Astrocyte of the spinal cord (primary cell): ENCODE data around the gene CCNO.
A peak's percentile ranks its signal among the peaks of the same experiment; 100 is the strongest.

Experiments used
- DNase-seq: peaks from one replicate; pipeline ENCODE4 v3.0.0; 2011; ENCODE audit warnings: low read depth, low spot score
- H3K4me3 ChIP-seq: 2 replicates; pipeline ENCODE4 v1.5.1; 2011; ENCODE audit warnings: low read depth, mild to moderate bottlenecking, low read length, moderate library complexity
- in situ Hi-C: cut with HindIII; loops from 2 replicates; pipeline ENCODE4 v1.10.0; 2017; ENCODE audit warnings: low sequenced_read_pairs
- TF ChIP-seq, protein P1 (sequence below): IDR thresholded peaks from 2 replicates; pipeline ENCODE4 v1.5.1; 2012; ENCODE audit warnings: low read depth, mild to moderate bottlenecking, low read length, inconsistent platforms

Gene CCNO

DNA sequence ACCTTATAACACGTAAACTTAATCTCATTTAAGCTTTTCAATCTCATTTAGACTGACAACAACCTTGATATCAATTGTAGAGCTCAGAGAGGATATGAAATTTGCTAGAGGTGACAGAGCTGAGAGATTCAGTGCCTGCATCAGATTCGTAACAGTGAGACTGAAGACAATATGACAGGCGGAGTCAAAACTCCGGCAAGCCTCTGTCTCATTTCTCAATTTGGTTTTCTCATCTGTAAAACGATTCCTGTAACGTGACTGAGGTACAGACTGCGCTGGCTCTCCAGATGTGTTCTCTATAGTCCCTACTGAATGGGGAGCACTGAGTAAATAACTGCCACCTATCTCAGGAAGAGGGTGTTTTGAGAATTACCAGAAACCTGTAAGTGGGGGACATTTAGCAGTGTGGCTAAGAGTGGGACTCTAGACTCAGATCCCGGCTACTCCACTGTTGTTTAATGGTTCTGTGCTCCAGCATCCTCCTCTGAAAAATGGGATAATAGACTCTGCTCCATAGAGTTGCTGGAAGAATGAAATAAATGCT is 3.2 kb downstream of the CCNO start:
- in situ Hi-C loops = no loop called here
- no peak overlapping the region for H3K4me3 ChIP-seq
- no peak for DNase-seq
- TF ChIP-seq, protein P1, sequence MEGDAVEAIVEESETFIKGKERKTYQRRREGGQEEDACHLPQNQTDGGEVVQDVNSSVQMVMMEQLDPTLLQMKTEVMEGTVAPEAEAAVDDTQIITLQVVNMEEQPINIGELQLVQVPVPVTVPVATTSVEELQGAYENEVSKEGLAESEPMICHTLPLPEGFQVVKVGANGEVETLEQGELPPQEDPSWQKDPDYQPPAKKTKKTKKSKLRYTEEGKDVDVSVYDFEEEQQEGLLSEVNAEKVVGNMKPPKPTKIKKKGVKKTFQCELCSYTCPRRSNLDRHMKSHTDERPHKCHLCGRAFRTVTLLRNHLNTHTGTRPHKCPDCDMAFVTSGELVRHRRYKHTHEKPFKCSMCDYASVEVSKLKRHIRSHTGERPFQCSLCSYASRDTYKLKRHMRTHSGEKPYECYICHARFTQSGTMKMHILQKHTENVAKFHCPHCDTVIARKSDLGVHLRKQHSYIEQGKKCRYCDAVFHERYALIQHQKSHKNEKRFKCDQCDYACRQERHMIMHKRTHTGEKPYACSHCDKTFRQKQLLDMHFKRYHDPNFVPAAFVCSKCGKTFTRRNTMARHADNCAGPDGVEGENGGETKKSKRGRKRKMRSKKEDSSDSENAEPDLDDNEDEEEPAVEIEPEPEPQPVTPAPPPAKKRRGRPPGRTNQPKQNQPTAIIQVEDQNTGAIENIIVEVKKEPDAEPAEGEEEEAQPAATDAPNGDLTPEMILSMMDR = no peak

DNA sequence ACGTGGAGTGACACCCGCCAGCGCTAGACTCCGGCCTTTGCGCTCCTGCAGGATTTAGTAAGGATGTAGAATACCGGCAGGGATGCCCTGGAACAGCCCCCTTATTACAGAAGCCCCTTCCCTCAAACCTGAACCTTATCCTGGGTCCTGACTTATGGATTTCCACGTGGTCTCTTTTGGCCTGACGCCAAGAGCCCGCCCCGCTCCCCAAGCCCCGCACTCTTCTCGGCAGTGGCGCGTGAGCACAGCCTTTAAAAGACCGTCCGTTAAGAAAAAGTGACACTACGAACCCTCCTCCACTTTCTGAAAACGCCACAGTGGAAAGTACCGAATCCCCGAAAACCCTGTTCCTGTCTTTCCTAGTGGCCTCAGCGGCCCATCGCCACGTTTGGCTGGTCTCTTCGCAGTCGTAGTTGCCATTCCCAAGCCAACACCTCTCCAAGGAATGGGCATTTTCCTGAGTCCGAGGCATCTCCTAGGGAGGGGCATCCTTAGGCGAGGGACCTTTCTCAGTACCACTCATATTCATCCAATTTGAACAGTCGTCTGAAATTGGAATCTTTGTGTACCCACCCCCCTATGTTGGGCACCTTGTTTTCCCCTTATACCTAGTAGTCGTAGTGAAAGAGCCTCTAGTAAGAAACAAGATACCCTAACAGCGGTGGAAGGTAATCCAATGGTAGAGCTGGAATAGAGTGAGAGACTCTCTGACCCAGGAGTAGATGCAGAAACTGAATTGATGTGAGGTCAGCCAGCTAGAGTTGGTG is 5.6 kb downstream of the CCNO start:
- no peak for DNase-seq
- TF ChIP-seq, protein P1 = no peak
- peak overlapping the region; percentile 26 for H3K4me3 ChIP-seq
- in situ Hi-C loops = no loop called here

DNA sequence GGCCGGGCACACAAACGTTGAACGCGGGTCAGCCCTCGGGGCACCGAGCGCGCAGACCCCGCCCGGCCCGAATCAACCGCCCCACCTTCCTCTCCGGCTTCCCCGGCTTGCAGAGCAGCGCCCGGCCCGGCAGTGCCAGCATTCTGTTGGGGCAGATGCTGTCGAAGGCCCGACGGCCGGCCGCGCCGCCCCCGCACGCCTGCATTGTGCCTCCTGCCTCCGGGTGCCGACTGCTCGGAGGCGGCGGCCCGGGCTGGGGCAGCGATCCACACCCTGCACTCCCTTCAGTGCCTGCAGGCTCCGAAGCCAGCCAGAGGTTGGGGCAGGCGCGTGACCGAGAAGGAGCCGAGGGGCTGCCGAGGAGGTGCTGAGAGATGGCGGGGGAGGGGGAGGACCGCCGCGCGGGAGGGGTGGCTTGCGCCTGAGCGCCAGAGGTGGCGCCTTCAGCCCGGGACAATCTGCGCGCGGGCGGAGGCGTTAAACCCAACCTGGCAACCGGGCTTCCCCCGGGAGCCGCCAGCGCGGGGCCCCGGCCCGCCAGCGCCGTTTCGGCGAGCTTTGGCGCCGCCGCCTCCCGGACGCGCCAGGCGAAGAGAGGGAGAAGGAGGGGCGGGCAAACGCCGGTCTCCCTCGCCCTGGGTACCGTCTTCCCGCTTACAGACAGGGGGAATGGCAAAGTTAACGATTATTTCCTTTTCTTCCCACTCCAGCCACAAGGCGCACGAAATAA is 6.3 kb downstream of the CCNO start, which contains the start of gene MCIDAS:
Gene MCIDAS, minus strand, starts transcription at position 382 of the 730 bp plus-strand sequence. Its CDS starts 177 bp downstream, at position 205.
- peak within 1 kb of the TSS; percentile 26 for H3K4me3 ChIP-seq
- no peak for DNase-seq
- in situ Hi-C loops = no loop called here
- TF ChIP-seq, protein P1 = peak; percentile 15

DNA sequence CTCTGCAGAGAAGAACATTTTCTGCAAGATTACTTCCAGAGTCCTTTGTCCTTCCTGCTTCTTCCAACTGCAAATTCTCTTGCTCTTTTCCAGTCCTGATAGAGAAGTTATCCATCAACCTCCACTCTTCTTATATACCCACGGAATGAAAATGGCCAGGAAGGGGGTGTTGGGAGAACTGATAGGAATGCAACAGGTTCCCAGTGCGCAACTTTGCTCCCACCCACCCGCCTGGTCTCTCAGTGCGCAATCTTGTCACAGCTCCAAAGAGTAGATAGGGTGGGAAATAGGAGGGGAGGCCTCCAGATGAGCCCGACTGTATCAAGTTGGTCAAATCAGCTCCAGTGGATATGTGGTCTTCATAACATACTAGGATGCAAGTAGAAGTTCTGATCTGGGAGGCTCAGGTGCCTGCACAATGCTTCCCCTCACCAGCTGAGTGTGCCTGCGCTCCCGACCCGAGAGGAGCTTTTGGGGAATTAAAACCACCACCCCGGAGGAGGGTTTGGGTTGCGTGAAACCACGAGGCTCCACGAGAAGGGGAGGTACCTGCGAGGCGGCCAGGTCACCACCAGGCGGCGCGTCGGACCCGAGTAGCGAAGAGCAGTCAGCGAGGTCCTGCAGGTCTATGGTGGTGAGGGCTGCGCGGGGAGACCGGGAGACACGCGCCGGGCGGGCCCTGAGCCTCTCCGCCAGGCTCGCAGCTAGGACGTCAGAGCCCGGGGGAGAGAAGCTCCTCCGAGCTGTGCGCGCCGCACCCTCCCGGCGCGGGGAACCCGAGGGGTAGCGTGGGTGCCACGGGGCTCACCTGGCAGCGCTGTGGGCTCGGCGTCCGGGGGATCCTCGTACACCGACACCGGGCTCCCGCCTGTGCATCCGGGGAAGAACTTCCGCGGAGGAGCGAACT is 7.1 kb downstream of the CCNO start:
- TF ChIP-seq, protein P1 = peak; percentile 74

DNA sequence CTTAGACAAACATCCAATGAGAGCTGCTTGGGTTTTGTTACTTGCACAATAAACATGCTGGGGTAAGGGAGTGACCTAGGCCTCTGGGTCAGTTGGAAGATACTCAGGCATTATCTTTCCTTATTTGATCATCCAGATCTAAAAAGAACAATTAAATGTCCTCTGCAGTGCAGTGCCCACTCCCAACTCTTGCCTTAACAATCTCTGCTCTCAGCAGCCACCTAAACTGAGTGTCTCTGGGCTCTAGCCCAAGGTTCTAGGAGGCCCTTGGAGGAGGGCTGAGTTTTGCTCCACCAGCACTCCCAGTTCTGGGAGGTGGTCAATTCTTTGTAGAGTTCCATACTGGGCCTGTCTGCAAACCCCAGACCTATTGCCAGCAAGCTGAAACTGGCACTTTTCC is 8.1 kb downstream of the CCNO start:
- in situ Hi-C loops = no loop called here

More for the DNA sequence above, 7.1 kb downstream of the CCNO start:
- peak overlapping the region; percentile 5 for H3K4me3 ChIP-seq
- peak; percentile 24 for DNase-seq
- in situ Hi-C loops = no loop called here

More for the DNA sequence above, 8.1 kb downstream of the CCNO start:
- no peak overlapping the region for H3K4me3 ChIP-seq
- TF ChIP-seq, protein P1 = no peak
- no peak for DNase-seq
